Fibroblast of lung (primary cell): ENCODE measurements around the gene GIGYF2. TPM values are rescaled to one million over a fixed set of nuclear protein-coding genes. Genes with fewer than 3 reads are reported as not detected.

Source experiments
- DNase-seq, 2 donors: peaks; one replicate each; pipeline versions ENCODE4 v3.0.0 to v3.0.0-alpha.2; 2010; ENCODE audit warnings: low read depth in 2 of 2
- H2AFZ ChIP-seq: 2 replicates; pipeline ENCODE4 v1.5.1; 2012; ENCODE audit warnings: low read length, control low read depth, inconsistent platforms
- H3K27ac ChIP-seq: 2 replicates; pipeline ENCODE4 v1.5.1; 2011; ENCODE audit warnings: low read length, control low read depth; ENCODE audit not compliant: insufficient read depth
- H3K27me3 ChIP-seq: 2 replicates; pipeline ENCODE4 v1.5.1; 2011; ENCODE audit warnings: mild to moderate bottlenecking, low read length; ENCODE audit not compliant: control insufficient read depth, insufficient read depth
- H3K36me3 ChIP-seq: 2 replicates; pipeline ENCODE4 v1.5.1; 2011; ENCODE audit warnings: low read length; ENCODE audit not compliant: control insufficient read depth, insufficient read depth
- H3K4me1 ChIP-seq: 2 replicates; pipeline ENCODE4 v1.5.1; 2011; ENCODE audit warnings: low read length; ENCODE audit not compliant: control insufficient read depth, insufficient read depth; ENCODE audit errors: extremely low read depth
- H3K4me2 ChIP-seq: 2 replicates; pipeline ENCODE4 v1.5.1; 2011; ENCODE audit warnings: low read length, control low read depth; ENCODE audit not compliant: insufficient read depth; ENCODE audit errors: extremely low read depth
- H3K4me3 ChIP-seq, 4 experiments: fragments of 200-600 bp in 1 of 4; sonication (generic) in 1 of 4; replicated peaks in 1 of 4; 2 replicates each; pipeline ENCODE4 v1.5.1; 2011 to 2016; ENCODE audit warnings: low read length in 4 of 4, low read depth in 3 of 4, mild to moderate bottlenecking in 3 of 4, control low read depth in 2 of 4, inconsistent platforms in 1 of 4, mixed read lengths in 1 of 4; ENCODE audit not compliant: insufficient read depth in 1 of 4; ENCODE audit errors: control extremely low read depth in 1 of 4
- H3K79me2 ChIP-seq: 2 replicates; pipeline ENCODE4 v1.5.1; 2012; ENCODE audit warnings: mild to moderate bottlenecking, low read length, inconsistent platforms; ENCODE audit not compliant: control insufficient read depth, insufficient read depth
- H3K9ac ChIP-seq: 2 replicates; pipeline ENCODE4 v1.5.1; 2011; ENCODE audit warnings: mild to moderate bottlenecking, low read length, control low read depth; ENCODE audit not compliant: insufficient read depth
- H3K9me3 ChIP-seq: 2 replicates; pipeline ENCODE4 v1.5.1; 2012; ENCODE audit warnings: low read depth, low read length; ENCODE audit not compliant: control insufficient read depth, insufficient read depth
- H4K20me1 ChIP-seq: 2 replicates; pipeline ENCODE4 v1.5.1; 2011; ENCODE audit warnings: low read length; ENCODE audit not compliant: control insufficient read depth, insufficient read depth; ENCODE audit errors: extremely low read depth
- CTCF ChIP-seq, 2 donors: IDR thresholded peaks in 1 of 2; conservative IDR thresholded peaks in 1 of 2; 1 replicate in 1 of 2; 2 replicates in 1 of 2; pipeline ENCODE4 v1.5.1; 2011 to 2012; ENCODE audit warnings: low read length in 2 of 2, control low read depth in 1 of 2, inconsistent platforms in 1 of 2, low read depth in 1 of 2, mild to moderate bottlenecking in 1 of 2
- EZH2 ChIP-seq: IDR thresholded peaks from 2 replicates; pipeline ENCODE4 v1.5.1; 2012; ENCODE audit warnings: low read length, control low read depth, mild to moderate bottlenecking; ENCODE audit errors: missing control alignments
- polyA plus RNA-seq, 2 donors: library from polyadenylated mRNA; depleted of rRNA in 1 of 2; stranded (reverse) in 1 of 2; unstranded in 1 of 2; fragments of >200 nt; gene quantifications; 2 replicates each; pipeline ENCODE4 v1.2.1, GENCODE V29; 2011 to 2012; ENCODE audit warnings: missing spikeins in 1 of 2
- total RNA-seq: library from RNA; depleted of rRNA; stranded (reverse); fragments of >200 nt; gene quantifications from 2 replicates; pipeline ENCODE4 v1.2.1, GENCODE V29; 2014

The GIGYF2 gene
- total and polyA plus RNA-seq, 2 donors (not counting 1 experiment from before 2014, with no cell fraction given) = 31.1 to 64.7 TPM

- no peaks in the 10 kb centered on the region for H3K79me2 ChIP-seq
- H3K27ac ChIP-seq = no peak overlapping the region
- H2AFZ ChIP-seq = no peak overlapping the region
- peaks cover 2% of the 10 kb centered on the region for H3K36me3 ChIP-seq
- no peak for DNase-seq
- no peak overlapping the region for H3K9ac ChIP-seq
- no peak for TF ChIP-seq EZH2
- TF ChIP-seq CTCF (conservative IDR thresholded peaks at IDR 0.05 in 1 of 2, IDR thresholded peaks at IDR 0.05 in 1 of 2; ENCODE audit: low read depth in 1 of 2, low read length in 2 of 2) = no peak
- no peaks in the 10 kb centered on the region for H3K4me1 ChIP-seq
- no peaks in the 10 kb centered on the region for H4K20me1 ChIP-seq
- no peak overlapping the region for H3K4me3 ChIP-seq
- no peaks in the 10 kb centered on the region for H3K27me3 ChIP-seq
- no peaks in the 10 kb centered on the region for H3K9me3 ChIP-seq
- no peak overlapping the region for H3K4me2 ChIP-seq
Measured at GRCh38 chr2:232741972-232742371, 44.8 kb downstream of the GIGYF2 start.

DNA sequence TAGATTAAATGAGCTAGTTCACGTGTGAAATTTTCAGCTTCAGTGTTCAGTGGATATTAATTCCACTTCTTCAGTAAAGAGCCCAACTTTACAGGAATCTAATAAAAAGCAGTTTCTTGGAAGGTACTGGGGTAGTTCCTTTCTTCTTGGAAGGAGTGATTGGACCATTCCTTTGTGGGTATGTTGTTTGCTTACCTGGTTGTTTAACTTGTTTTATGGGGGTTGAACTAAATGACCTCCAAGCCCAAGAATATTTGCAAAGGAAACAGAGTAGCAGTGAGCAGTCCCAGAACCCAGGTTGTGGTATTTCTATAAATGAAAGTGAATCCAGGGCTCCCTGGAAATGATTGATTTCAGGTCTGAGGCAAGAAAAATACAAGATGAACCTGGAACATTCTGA is 47.8 kb downstream of the GIGYF2 start:
- no peak for DNase-seq
- no peak overlapping the region for H3K4me3 ChIP-seq
- H2AFZ ChIP-seq = no peak overlapping the region
- no peak overlapping the region for H3K9ac ChIP-seq
- H3K9me3 ChIP-seq = no peaks in the 10 kb centered on the region
- no peaks in the 10 kb centered on the region for H3K36me3 ChIP-seq
- no peaks in the 10 kb centered on the region for H3K79me2 ChIP-seq
- TF ChIP-seq CTCF (conservative IDR thresholded peaks at IDR 0.05 in 1 of 2, IDR thresholded peaks at IDR 0.05 in 1 of 2; ENCODE audit: low read depth in 1 of 2, low read length in 2 of 2) = no peak
- TF ChIP-seq EZH2 = no peak
- no peaks in the 10 kb centered on the region for H4K20me1 ChIP-seq
- no peak overlapping the region for H3K27ac ChIP-seq
- no peak overlapping the region for H3K4me2 ChIP-seq
- no peaks in the 10 kb centered on the region for H3K27me3 ChIP-seq
- no peaks in the 10 kb centered on the region for H3K4me1 ChIP-seq

GRCh38 chr2:232748038-232748437 is 50.9 kb downstream of the GIGYF2 start:
- Histone ChIP-seq H3K4me2 (no peak overlapping the region), H3K9me3 (no peaks in the 10 kb centered on the region), H4K20me1 (no peaks in the 10 kb centered on the region), H3K4me3 (no peak overlapping the region), H2AFZ (no peak overlapping the region), H3K4me1 (no peaks in the 10 kb centered on the region), H3K27me3 (no peaks in the 10 kb centered on the region), H3K27ac (no peak overlapping the region), H3K79me2 (no peaks in the 10 kb centered on the region), H3K9ac (no peak overlapping the region), H3K36me3 (peaks cover 3% of the 10 kb centered on the region)
- no peak for DNase-seq
- no peak for TF ChIP-seq CTCF (conservative IDR thresholded peaks at IDR 0.05 in 1 of 2, IDR thresholded peaks at IDR 0.05 in 1 of 2; ENCODE audit: low read depth in 1 of 2, low read length in 2 of 2)
- TF ChIP-seq EZH2 = no peak
